Hepatocyte (in vitro differentiated cells): ENCODE data around the gene ACE.

Source experiments
- CTCF ChIP-seq: fragments of 200-600 bp; sonication (generic); IDR thresholded peaks from 2 replicates; pipeline ENCODE4 v1.5.1; 2016; ENCODE audit warnings: antibody characterized with exemption, mild to moderate bottlenecking; ENCODE audit not compliant: poor library complexity
- EZH2phosphoT487 ChIP-seq: fragments of 200-600 bp; sonication (generic); IDR thresholded peaks from one replicate; pipeline ENCODE4 v1.6.1; 2018; ENCODE audit warnings: antibody characterized with exemption, mild to moderate bottlenecking, low read depth, moderate library complexity; ENCODE audit not compliant: unreplicated experiment, severe bottlenecking

- TF ChIP-seq CTCF (no peak), EZH2phosphoT487 (no peak)
These were observed 31.8 kb upstream of the ACE start for GRCh38 chr17:63445065-63445464.
